A549 (cell line): ENCODE results near the gene IMPDH2. TPM values are rescaled to one million over a fixed set of nuclear protein-coding genes. Genes with fewer than 3 reads are reported as not detected.
A peak's percentile ranks its signal among the peaks of the same experiment; 100 is the strongest.

ENCODE experiments used
- ATAC-seq, 2 experiments: fragments of 200-7000 bp in 1 of 2; fragments of >200 bp in 1 of 2; cut with Nextera tagmentation in 1 of 2; cut with Tn5 transposase in 1 of 2; 3 replicates each; pipeline versions ENCODE4 v1.8.0 to v1.9.1; 2018 to 2020; ENCODE audit warnings: mild to moderate bottlenecking in 1 of 2, moderate library complexity in 1 of 2
- CTCF ChIA-PET: fragments of 300-600 bp; sonication (Branson Sonifier 250); formaldehyde crosslinking; extraction: SDS; loops from one replicate; lab custom pipeline; 2021; ENCODE audit warnings: antibody characterized with exemption, inconsistent platforms; lab: Yijun Ruan, JAX
- POLR2A ChIA-PET: fragments of 350-600 bp; formaldehyde crosslinking; extraction: SDS; loops from one replicate; lab custom pipeline; 2021; ENCODE audit warnings: antibody characterized with exemption, inconsistent platforms; lab: Yijun Ruan, JAX
- DNase-seq, 2 experiments: peaks; one replicate each; pipeline versions ENCODE4 v3.0.0 to v3.0.0-alpha.2; 2011 to 2016; ENCODE audit warnings: low read depth in 1 of 2, low spot score in 1 of 2
- FAIRE-seq: peaks from 2 replicates; lab custom pipeline; 2011; peaks lifted over from hg19 to GRCh38; lab: Jason Lieb, UNC
- H3K27ac ChIP-seq, 2 experiments: fragments of >200 bp; sonication (Bioruptor Twin); formaldehyde crosslinking; 3 replicates each; pipeline ENCODE4 v1.5.1; 2016 to 2017
- H3K4me1 ChIP-seq: fragments of >200 bp; sonication (Bioruptor Twin); formaldehyde crosslinking; 3 replicates; pipeline ENCODE4 v1.6.1; 2016
- H3K4me2 ChIP-seq: fragments of >200 bp; sonication (Bioruptor Twin); formaldehyde crosslinking; 3 replicates; pipeline ENCODE4 v1.6.1; 2016
- H3K4me3 ChIP-seq: fragments of >200 bp; sonication (Bioruptor Twin); formaldehyde crosslinking; 3 replicates; pipeline ENCODE4 v1.5.1; 2016
- H3K9me3 ChIP-seq: fragments of >200 bp; sonication (Bioruptor Twin); formaldehyde crosslinking; 3 replicates; pipeline ENCODE4 v1.6.1; 2016
- BHLHE40 ChIP-seq: IDR thresholded peaks from 2 replicates; pipeline ENCODE4 v1.6.1; 2012; ENCODE audit warnings: low read depth, low read length, inconsistent platforms
- CBX2 ChIP-seq: fragments of 200-600 bp; sonication (generic); IDR thresholded peaks from 2 replicates; pipeline ENCODE4 v1.6.1; 2016; ENCODE audit warnings: low read depth, mild to moderate bottlenecking, borderline replicate concordance
- CEBPB ChIP-seq, 2 experiments: fragments of >200 bp in 1 of 2; sonication (Bioruptor Twin) in 1 of 2; formaldehyde crosslinking in 1 of 2; IDR thresholded peaks; 2 replicates each; pipeline ENCODE4 v1.6.1; 2012 to 2016
- CHD2 ChIP-seq: fragments of 150-350 bp; IDR thresholded peaks from 2 replicates; pipeline ENCODE4 v1.6.1; 2014; ENCODE audit warnings: low read length; ENCODE audit not compliant: partially characterized antibody
- EHF ChIP-seq: fragments of 250-450 bp; sonication (Bioruptor Pico); IDR thresholded peaks from 2 replicates; pipeline ENCODE4 v1.5.0; 2020; ENCODE audit warnings: mild to moderate bottlenecking
- EP300 ChIP-seq, 2 experiments: fragments of >200 bp; sonication (Bioruptor Twin); formaldehyde crosslinking; IDR thresholded peaks; 2 replicates in 1 of 2; 3 replicates in 1 of 2; pipeline ENCODE4 v1.6.1; 2016 to 2017
- ESRRA ChIP-seq: fragments of 150-350 bp; IDR thresholded peaks from 2 replicates; pipeline ENCODE4 v1.6.1; 2014; ENCODE audit warnings: mild to moderate bottlenecking, low read length, borderline replicate concordance
- FOSL2 ChIP-seq, 2 experiments: fragments of 450-650 bp in 1 of 2; fragments of >200 bp in 1 of 2; sonication (Bioruptor Twin) in 1 of 2; formaldehyde crosslinking; IDR thresholded peaks; 2 replicates each; pipeline versions ENCODE4 v1.5.0 to v1.6.1; 2016 to 2020; ENCODE audit warnings: mild to moderate bottlenecking in 1 of 2, moderate library complexity in 1 of 2
- HDAC2 ChIP-seq: fragments of 200-600 bp; sonication (generic); IDR thresholded peaks from 2 replicates; pipeline ENCODE4 v1.6.1; 2016
- HOXB13 ChIP-seq: fragments of 250-450 bp; sonication (Bioruptor Pico); IDR thresholded peaks from 2 replicates; pipeline ENCODE4 v1.5.0; 2020; ENCODE audit warnings: low read depth, mild to moderate bottlenecking, moderate library complexity
- HOXB5 ChIP-seq: fragments of 250-450 bp; sonication (Bioruptor Pico); IDR thresholded peaks from 2 replicates; pipeline ENCODE4 v1.5.0; 2020; ENCODE audit warnings: mild to moderate bottlenecking, moderate library complexity
- MAFK ChIP-seq: fragments of 450-650 bp; IDR thresholded peaks from 2 replicates; pipeline ENCODE4 v1.6.1; 2014; ENCODE audit not compliant: partially characterized antibody
- MYC ChIP-seq: IDR thresholded peaks from 2 replicates; pipeline ENCODE4 v1.6.1; 2012; ENCODE audit warnings: mild to moderate bottlenecking, inconsistent platforms, low read length, improper control_type of control experiment, borderline replicate concordance
- NPAS2 ChIP-seq: fragments of 250-450 bp; sonication (Bioruptor Pico); IDR thresholded peaks from 2 replicates; pipeline ENCODE4 v1.8.0; 2022; ENCODE audit warnings: mild to moderate bottlenecking, moderate library complexity, borderline replicate concordance
- RAD21 ChIP-seq, 2 experiments: fragments of >200 bp in 1 of 2; sonication (Bioruptor Twin) in 1 of 2; formaldehyde crosslinking in 1 of 2; IDR thresholded peaks in 1 of 2; conservative IDR thresholded peaks in 1 of 2; 2 replicates in 1 of 2; 3 replicates in 1 of 2; pipeline ENCODE4 v1.6.1; 2012 to 2018; ENCODE audit warnings: inconsistent platforms in 1 of 2
- RFX5 ChIP-seq: fragments of 450-650 bp; IDR thresholded peaks from 2 replicates; pipeline ENCODE4 v1.7.1; 2014; ENCODE audit warnings: antibody characterized with exemption, mild to moderate bottlenecking, moderate library complexity
- RNF2 ChIP-seq: fragments of 200-600 bp; sonication (generic); IDR thresholded peaks from 2 replicates; pipeline ENCODE4 v1.6.1; 2016; ENCODE audit warnings: low read depth, mild to moderate bottlenecking, antibody characterized with exemption, moderate library complexity, borderline replicate concordance
- SMC3 ChIP-seq: fragments of >200 bp; sonication (Bioruptor Twin); formaldehyde crosslinking; IDR thresholded peaks from 3 replicates; pipeline ENCODE4 v1.6.1; 2018; ENCODE audit warnings: inconsistent platforms
- SREBF2 ChIP-seq: fragments of 450-650 bp; IDR thresholded peaks from 2 replicates; pipeline ENCODE4 v1.6.1; 2014; ENCODE audit warnings: mild to moderate bottlenecking, moderate library complexity
- TP53 ChIP-seq: fragments of 250-450 bp; sonication (Bioruptor Pico); IDR thresholded peaks from 2 replicates; pipeline ENCODE4 v1.5.0; 2021; ENCODE audit warnings: mild to moderate bottlenecking, moderate library complexity
- ZC3H11A ChIP-seq: fragments of 450-650 bp; IDR thresholded peaks from 2 replicates; pipeline ENCODE4 v1.6.1; 2014; ENCODE audit warnings: antibody characterized with exemption, mild to moderate bottlenecking
- ZNF302 ChIP-seq: fragments of 250-450 bp; sonication (Bioruptor Pico); IDR thresholded peaks from 2 replicates; pipeline ENCODE4 v1.9.0; 2021; ENCODE audit warnings: inconsistent platforms, mild to moderate bottlenecking, moderate library complexity
- ZSCAN20 ChIP-seq: fragments of 250-450 bp; sonication (Bioruptor Pico); IDR thresholded peaks from 2 replicates; pipeline ENCODE4 v1.8.0; 2022; ENCODE audit warnings: mild to moderate bottlenecking, moderate library complexity
- WGBS: methylation state at CpG from one replicate; pipeline ENCODE4 v1.1.6; 2017; ENCODE audit errors: missing lambda C conversion rate; 5-methylcytosine and 5-hydroxymethylcytosine counted together
- polyA plus RNA-seq, 4 experiments: library from polyadenylated mRNA; depleted of rRNA in 3 of 4; stranded (reverse); fragments of >200 nt; fragmentation: RNase III in 1 of 4; extraction: RNeasy Plus Mini Kit Qiagen cat#74134 plus additional on column Dnase treatment in 1 of 4; gene quantifications; 2 replicates in 3 of 4; 3 replicates in 1 of 4; pipeline ENCODE4 v1.2.3, GENCODE V29; 2011 to 2017
- TF ChIP-seq, protein P1 (sequence below): fragments of >200 bp; sonication (Bioruptor Twin); formaldehyde crosslinking; IDR thresholded peaks from 3 replicates; pipeline ENCODE4 v1.6.1; 2016
- TF ChIP-seq, protein P2 (sequence below): fragments of 200-600 bp; sonication (generic); IDR thresholded peaks from 2 replicates; pipeline ENCODE4 v1.6.1; 2016; ENCODE audit warnings: antibody characterized with exemption, mild to moderate bottlenecking, moderate library complexity
- TF ChIP-seq, protein P3 (sequence below): fragments of >200 bp; sonication (Bioruptor Twin); formaldehyde crosslinking; IDR thresholded peaks from 2 replicates; pipeline ENCODE4 v1.6.1; 2016

The IMPDH2 gene
- polyA plus RNA-seq, 2 of the 4 experiments (the other 2 are of a cell fraction): 175 to 212 TPM

DNA sequence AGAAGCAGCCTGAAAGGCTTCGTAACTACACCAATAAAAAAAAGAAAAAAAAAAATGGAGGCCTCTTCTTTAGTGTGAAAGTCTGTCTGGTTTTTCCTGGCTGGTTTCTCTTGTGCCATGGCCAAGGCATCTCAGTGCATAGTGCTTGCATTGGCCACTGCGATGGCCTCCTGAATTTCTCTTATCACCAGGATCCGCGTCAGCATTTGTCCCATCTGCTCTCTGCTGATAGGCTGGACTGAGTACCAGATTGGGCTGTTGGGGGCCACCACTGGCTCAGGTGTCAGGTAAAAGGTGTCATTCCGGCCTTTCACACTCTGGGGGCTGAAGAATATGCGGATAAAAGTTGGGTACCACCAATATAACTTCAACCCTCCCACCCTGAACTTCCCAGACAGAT, 1.1 kb upstream of the IMPDH2 start:
- H3K27ac ChIP-seq: no peak overlapping the region
- no peak overlapping the region for H3K4me2 ChIP-seq
- CTCF ChIA-PET: interaction anchor here (5.6 kb wide), 1 partner anchor 8 kb away, joined by 29 read pairs; the partner anchor contains the start of gene NDUFAF3
- ATAC-seq (no peak), DNase-seq (no peak), FAIRE-seq (no peak)
- 96% methylated on average over 6 of the region's 6 CpGs for WGBS
- POLR2A ChIA-PET: interaction anchor here (0.7 kb wide), 1 partner anchor 91 kb away, joined by 5 read pairs; the partner anchor contains the start of gene USP19
- no peak for TF ChIP-seq EHF (CRISPR knock-in tag)
- TF ChIP-seq HDAC2: no peak
- TF ChIP-seq CBX2: no peak
- TF ChIP-seq, protein P1, sequence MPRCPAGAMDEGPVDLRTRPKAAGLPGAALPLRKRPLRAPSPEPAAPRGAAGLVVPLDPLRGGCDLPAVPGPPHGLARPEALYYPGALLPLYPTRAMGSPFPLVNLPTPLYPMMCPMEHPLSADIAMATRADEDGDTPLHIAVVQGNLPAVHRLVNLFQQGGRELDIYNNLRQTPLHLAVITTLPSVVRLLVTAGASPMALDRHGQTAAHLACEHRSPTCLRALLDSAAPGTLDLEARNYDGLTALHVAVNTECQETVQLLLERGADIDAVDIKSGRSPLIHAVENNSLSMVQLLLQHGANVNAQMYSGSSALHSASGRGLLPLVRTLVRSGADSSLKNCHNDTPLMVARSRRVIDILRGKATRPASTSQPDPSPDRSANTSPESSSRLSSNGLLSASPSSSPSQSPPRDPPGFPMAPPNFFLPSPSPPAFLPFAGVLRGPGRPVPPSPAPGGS: no peak
- TF ChIP-seq CEBPB (IDR thresholded peaks at IDR 0.05): no peak
- TF ChIP-seq SMC3: no peak
- TF ChIP-seq FOSL2 (IDR thresholded peaks at IDR 0.05): no peak
- TF ChIP-seq FOSL2 (CRISPR knock-in tag; IDR thresholded peaks at IDR 0.05): no peak
- TF ChIP-seq, protein P2, sequence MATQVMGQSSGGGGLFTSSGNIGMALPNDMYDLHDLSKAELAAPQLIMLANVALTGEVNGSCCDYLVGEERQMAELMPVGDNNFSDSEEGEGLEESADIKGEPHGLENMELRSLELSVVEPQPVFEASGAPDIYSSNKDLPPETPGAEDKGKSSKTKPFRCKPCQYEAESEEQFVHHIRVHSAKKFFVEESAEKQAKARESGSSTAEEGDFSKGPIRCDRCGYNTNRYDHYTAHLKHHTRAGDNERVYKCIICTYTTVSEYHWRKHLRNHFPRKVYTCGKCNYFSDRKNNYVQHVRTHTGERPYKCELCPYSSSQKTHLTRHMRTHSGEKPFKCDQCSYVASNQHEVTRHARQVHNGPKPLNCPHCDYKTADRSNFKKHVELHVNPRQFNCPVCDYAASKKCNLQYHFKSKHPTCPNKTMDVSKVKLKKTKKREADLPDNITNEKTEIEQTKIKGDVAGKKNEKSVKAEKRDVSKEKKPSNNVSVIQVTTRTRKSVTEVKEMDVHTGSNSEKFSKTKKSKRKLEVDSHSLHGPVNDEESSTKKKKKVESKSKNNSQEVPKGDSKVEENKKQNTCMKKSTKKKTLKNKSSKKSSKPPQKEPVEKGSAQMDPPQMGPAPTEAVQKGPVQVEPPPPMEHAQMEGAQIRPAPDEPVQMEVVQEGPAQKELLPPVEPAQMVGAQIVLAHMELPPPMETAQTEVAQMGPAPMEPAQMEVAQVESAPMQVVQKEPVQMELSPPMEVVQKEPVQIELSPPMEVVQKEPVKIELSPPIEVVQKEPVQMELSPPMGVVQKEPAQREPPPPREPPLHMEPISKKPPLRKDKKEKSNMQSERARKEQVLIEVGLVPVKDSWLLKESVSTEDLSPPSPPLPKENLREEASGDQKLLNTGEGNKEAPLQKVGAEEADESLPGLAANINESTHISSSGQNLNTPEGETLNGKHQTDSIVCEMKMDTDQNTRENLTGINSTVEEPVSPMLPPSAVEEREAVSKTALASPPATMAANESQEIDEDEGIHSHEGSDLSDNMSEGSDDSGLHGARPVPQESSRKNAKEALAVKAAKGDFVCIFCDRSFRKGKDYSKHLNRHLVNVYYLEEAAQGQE: no peak
- TF ChIP-seq ZC3H11A: no peak
- TF ChIP-seq MAFK: no peak
- no peak for TF ChIP-seq RAD21 (conservative IDR thresholded peaks at IDR 0.05 in 1 of 2, IDR thresholded peaks at IDR 0.05 in 1 of 2)
- no peak for TF ChIP-seq SREBF2
- TF ChIP-seq NPAS2 (CRISPR knock-in tag): no peak
- no peak for TF ChIP-seq CHD2
- no peak for TF ChIP-seq HOXB5 (CRISPR knock-in tag)
- TF ChIP-seq ZSCAN20 (CRISPR knock-in tag): no peak
- TF ChIP-seq, protein P3, sequence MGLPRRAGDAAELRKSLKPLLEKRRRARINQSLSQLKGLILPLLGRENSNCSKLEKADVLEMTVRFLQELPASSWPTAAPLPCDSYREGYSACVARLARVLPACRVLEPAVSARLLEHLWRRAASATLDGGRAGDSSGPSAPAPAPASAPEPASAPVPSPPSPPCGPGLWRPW: no peak
- no peak for TF ChIP-seq HOXB13 (CRISPR knock-in tag)
- TF ChIP-seq RFX5: no peak
- peaks cover 14% of the 10 kb centered on the region for H3K4me1 ChIP-seq
- H3K9me3 ChIP-seq: no peaks in the 10 kb centered on the region
- no peak overlapping the region for H3K4me3 ChIP-seq

DNA sequence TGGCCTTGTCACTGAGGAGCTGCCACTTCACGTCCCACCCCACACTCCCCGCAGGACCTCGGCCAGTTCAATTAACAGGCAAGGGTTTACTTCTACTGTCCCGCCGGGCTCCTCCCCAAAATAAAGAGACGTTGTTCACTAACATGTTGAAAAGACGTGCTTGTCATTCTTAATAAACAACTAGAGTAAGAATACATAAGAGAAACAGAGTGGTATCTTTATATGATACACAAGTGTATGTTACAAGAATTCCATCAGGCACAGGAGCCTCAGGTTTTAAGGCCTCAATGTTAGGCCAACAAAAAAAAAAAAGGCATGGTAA, 326 bp upstream of the IMPDH2 start:
- Histone ChIP-seq H3K9me3 (no peaks in the 10 kb centered on the region), H3K4me3 (no peak overlapping the region), H3K4me1 (peaks cover 14% of the 10 kb centered on the region), H3K27ac (peak overlapping the region; percentile 32 to 61; a peak in 4 of 6 replicates), H3K4me2 (peak overlapping the region; percentile 99)
- no peak for FAIRE-seq
- DNase-seq: no peak
- ATAC-seq: no peak
- no peak for TF ChIP-seq CEBPB (IDR thresholded peaks at IDR 0.05)
- TF ChIP-seq NPAS2 (CRISPR knock-in tag): no peak
- TF ChIP-seq ZNF302: no peak
- TF ChIP-seq BHLHE40: no peak
- no peak for TF ChIP-seq CBX2
- no peak for TF ChIP-seq MYC
- TF ChIP-seq ESRRA: no peak
- TF ChIP-seq RNF2: no peak
- TF ChIP-seq EP300 (IDR thresholded peaks at IDR 0.05): no peak
- no peak for TF ChIP-seq HOXB5 (CRISPR knock-in tag)
- no peak for TF ChIP-seq SMC3
- TF ChIP-seq RFX5: no peak
- TF ChIP-seq TP53 (CRISPR knock-in tag): no peak
- CTCF ChIA-PET: interaction anchor here (0.8 to 1.7 kb wide), 3 partner anchors 40 to 65 kb away, joined by 3 to 5 read pairs (median 4); no protein-coding TSS in a partner anchor
- POLR2A ChIA-PET: interaction anchor here (0.6 to 1.8 kb wide), 22 partner anchors 9 to 542 kb away, joined by 3 to 28 read pairs (median 4); partner anchors contain the start of genes DAG1, LAMB2, P4HTM and QRICH1
- 1% methylated on average over 7 of the region's 7 CpGs for WGBS
